PFSK-1 (cell line): ENCODE measurements around the gene PTPRT.

ENCODE experiments used
- FOXP2 ChIP-seq: optimal IDR thresholded peaks from 2 replicates; pipeline ENCODE3; 2011; ENCODE audit warnings: borderline replicate concordance, control low read depth, inconsistent platforms; ENCODE audit not compliant: insufficient read depth; ENCODE audit errors: extremely low read length, extremely low read depth
- POLR2AphosphoS5 ChIP-seq: IDR thresholded peaks from 2 replicates; pipeline ENCODE4 v1.6.1; 2012; ENCODE audit warnings: low read depth, mild to moderate bottlenecking, control low read depth, low read length, moderate library complexity
- REST ChIP-seq, 2 experiments: IDR thresholded peaks; 2 replicates each; pipeline versions ENCODE4 v1.6.1 to v1.8.0; 2011 to 2012; ENCODE audit warnings: low read depth in 2 of 2, low read length in 2 of 2, control low read depth in 1 of 2, inconsistent platforms in 1 of 2, mild to moderate bottlenecking in 1 of 2, moderate library complexity in 1 of 2; ENCODE audit not compliant: insufficient read depth in 1 of 2
- SIN3A ChIP-seq: IDR thresholded peaks from 2 replicates; pipeline ENCODE4 v1.6.1; 2012; ENCODE audit warnings: mild to moderate bottlenecking, low read length, moderate library complexity, borderline replicate concordance; ENCODE audit not compliant: insufficient read depth
- TAF1 ChIP-seq: IDR thresholded peaks from 2 replicates; pipeline ENCODE4 v1.6.1; 2012; ENCODE audit warnings: low read length, control low read depth, borderline replicate concordance; ENCODE audit not compliant: insufficient read depth

The PTPRT gene

GRCh38 chr20:43057317-43057716, 132.4 kb downstream of the PTPRT start:
- TF ChIP-seq SIN3A = no peak
- no peak for TF ChIP-seq FOXP2
- no peak for TF ChIP-seq REST (IDR thresholded peaks at IDR 0.05; ENCODE audit: insufficient read depth in 1 of 2, low read depth in 2 of 2, low read length in 2 of 2)
- no peak for TF ChIP-seq POLR2AphosphoS5
- TF ChIP-seq TAF1 = no peak

GRCh38 chr20:43055181-43055884, 134.4 kb downstream of the PTPRT start:
- TF ChIP-seq TAF1 (no peak), FOXP2 (no peak), SIN3A (no peak), REST (IDR thresholded peaks at IDR 0.05; ENCODE audit: insufficient read depth in 1 of 2, low read depth in 2 of 2, low read length in 2 of 2) (no peak)

DNA sequence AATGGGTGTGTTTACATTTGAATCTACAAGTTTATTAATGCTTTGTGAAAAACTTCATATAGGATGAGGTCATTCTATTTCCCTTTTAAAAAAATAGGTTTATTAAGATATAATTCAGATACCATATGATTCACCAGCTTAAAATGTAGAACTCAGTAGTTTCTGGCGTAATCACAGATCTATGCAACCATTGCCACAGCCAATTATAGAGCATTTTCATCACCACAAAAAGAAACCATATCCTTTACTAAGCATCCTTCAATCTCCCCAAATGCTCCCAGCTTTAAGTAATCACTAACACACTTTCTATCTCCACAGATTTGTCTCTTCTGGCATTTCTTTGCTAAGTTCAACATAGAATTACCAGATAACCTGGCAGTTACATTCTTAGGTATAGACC, 137.2 kb downstream of the PTPRT start:
- TF ChIP-seq SIN3A = no peak
- no peak for TF ChIP-seq REST (IDR thresholded peaks at IDR 0.05; ENCODE audit: insufficient read depth in 1 of 2, low read depth in 2 of 2, low read length in 2 of 2)
- no peak for TF ChIP-seq TAF1
- no peak for TF ChIP-seq FOXP2
- TF ChIP-seq POLR2AphosphoS5 = no peak

DNA sequence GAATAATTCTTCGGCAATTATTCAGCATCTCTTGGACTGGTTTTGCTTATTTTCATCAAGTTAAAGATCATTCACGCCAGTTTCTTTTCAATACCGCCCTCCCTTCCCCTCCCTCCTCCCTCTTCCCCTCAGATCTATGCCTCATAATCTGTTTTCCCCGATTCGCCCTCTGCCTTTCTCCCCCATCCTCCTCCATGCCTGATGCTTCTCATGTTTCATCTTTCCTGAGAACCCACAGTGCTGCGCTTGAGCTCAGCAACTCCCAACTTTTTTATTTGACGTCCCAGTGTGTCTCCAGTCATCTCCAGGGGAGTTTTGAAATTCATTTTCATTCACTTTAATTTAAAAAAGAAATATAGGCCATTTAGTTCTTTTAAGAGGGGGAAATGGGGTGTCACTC, 142.7 kb downstream of the PTPRT start:
- TF ChIP-seq TAF1 = no peak
- no peak for TF ChIP-seq SIN3A
- no peak for TF ChIP-seq POLR2AphosphoS5
- TF ChIP-seq FOXP2 = no peak
- TF ChIP-seq REST (IDR thresholded peaks at IDR 0.05; ENCODE audit: insufficient read depth in 1 of 2, low read depth in 2 of 2, low read length in 2 of 2) = no peak

DNA sequence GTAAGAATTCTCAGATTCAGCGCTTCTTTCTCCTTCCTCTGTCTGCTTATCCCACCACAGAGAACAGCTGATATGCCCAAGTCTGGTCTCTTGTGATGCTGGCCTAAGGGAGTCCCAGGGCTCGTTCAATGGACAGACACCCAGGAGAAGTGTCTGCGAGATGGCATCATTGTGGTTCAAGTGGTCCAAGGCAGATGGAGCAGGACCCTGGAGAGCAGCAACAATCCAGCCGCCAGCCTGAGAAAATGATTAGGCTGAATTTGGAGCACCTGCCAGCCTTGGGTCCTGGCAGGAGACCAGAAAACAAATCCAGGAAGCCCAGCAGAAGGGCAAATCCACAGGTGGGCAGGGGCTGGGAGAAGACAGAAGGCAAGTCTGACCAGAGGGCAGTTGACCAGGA, 145.8 kb downstream of the PTPRT start:
- TF ChIP-seq TAF1 (no peak), SIN3A (no peak), POLR2AphosphoS5 (no peak), REST (IDR thresholded peaks at IDR 0.05; ENCODE audit: insufficient read depth in 1 of 2, low read depth in 2 of 2, low read length in 2 of 2) (peak in 1 of 2 experiments; percentile 80; a peak in 2 of 4 replicates), FOXP2 (no peak)
